Measurements from ENCODE around the gene PARP11.

Gene PARP11

DNA sequence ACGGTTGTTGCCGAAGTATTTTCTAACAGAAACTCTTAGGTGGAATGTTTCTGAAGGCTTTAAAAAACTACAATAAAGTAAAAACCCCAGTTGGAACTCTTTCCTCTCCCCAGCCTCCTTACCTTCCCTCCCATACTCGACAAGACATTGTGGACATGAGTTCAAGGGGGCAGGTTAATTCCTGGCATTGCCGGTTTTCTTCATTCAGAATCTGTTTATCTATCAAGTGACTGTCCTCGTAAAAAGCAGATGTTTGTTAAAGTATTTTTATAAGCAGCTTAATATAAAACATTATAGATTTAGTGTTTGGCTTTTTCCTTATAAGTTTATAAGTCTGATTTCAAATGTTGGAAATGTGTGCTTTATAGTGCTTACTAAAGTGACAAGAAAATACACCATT is 30.7 kb downstream of the PARP11 start:
- TF ChIP-seq POLR2AphosphoS5 (IDR thresholded peaks at IDR 0.05; ENCODE audit: low read depth, low read length): no peak

DNA sequence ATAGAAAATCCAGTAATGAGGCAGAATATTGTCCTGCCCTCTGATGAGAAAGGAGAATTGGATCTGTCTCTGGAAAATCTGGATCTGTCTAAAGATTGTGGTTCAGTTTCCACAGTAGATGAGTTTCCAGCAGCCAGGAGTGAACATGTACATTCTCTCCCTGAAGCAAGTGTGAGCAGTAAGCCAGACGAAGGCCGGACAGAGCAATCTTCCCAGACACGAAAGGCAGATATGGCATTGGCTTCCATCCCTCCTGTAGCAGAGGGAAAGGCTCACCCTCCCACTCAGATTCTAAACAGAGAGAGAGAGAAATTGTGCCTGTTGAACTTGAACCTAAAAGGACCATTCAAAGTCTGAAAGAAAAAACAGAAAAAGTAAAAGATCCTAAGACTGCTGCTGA is 31.4 kb downstream of the PARP11 start:
- TF ChIP-seq POLR2AphosphoS5 (IDR thresholded peaks at IDR 0.05; ENCODE audit: low read depth, low read length): no peak
- no peak for TF ChIP-seq SIN3A (IDR thresholded peaks at IDR 0.05; ENCODE audit: borderline replicate concordance, insufficient read depth, low read length)
- no peak for TF ChIP-seq TAF1 (IDR thresholded peaks at IDR 0.05; ENCODE audit: borderline replicate concordance, insufficient read depth, low read length)
- no peak for TF ChIP-seq FOXP2 (optimal IDR thresholded peaks at IDR 0.05; ENCODE audit: borderline replicate concordance, extremely low read depth, extremely low read length, insufficient read depth)
- TF ChIP-seq, protein P1, sequence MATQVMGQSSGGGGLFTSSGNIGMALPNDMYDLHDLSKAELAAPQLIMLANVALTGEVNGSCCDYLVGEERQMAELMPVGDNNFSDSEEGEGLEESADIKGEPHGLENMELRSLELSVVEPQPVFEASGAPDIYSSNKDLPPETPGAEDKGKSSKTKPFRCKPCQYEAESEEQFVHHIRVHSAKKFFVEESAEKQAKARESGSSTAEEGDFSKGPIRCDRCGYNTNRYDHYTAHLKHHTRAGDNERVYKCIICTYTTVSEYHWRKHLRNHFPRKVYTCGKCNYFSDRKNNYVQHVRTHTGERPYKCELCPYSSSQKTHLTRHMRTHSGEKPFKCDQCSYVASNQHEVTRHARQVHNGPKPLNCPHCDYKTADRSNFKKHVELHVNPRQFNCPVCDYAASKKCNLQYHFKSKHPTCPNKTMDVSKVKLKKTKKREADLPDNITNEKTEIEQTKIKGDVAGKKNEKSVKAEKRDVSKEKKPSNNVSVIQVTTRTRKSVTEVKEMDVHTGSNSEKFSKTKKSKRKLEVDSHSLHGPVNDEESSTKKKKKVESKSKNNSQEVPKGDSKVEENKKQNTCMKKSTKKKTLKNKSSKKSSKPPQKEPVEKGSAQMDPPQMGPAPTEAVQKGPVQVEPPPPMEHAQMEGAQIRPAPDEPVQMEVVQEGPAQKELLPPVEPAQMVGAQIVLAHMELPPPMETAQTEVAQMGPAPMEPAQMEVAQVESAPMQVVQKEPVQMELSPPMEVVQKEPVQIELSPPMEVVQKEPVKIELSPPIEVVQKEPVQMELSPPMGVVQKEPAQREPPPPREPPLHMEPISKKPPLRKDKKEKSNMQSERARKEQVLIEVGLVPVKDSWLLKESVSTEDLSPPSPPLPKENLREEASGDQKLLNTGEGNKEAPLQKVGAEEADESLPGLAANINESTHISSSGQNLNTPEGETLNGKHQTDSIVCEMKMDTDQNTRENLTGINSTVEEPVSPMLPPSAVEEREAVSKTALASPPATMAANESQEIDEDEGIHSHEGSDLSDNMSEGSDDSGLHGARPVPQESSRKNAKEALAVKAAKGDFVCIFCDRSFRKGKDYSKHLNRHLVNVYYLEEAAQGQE (IDR thresholded peaks at IDR 0.05; ENCODE audit: insufficient read depth in 1 of 2, low read depth in 2 of 2, low read length in 2 of 2): no peak

DNA sequence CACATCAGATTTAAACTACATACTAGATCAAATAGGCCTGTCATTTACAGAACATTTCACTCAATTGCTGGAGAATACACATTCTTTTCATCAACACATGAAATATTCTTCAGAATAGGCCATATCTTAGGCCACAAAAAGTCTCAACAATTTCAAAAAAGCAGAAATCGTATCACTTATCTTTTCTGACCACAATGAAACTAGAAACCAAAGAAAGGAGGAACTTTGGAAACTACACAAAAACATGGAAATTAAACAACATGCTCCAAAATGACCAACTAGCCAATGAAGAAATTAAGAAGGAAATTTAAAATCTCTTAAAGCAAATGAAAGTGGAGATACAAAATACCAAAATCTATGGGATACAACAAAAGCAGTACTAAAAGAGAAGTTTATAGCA is 35.1 kb downstream of the PARP11 start:
- TF ChIP-seq FOXP2 (optimal IDR thresholded peaks at IDR 0.05; ENCODE audit: borderline replicate concordance, extremely low read depth, extremely low read length, insufficient read depth): no peak
- TF ChIP-seq, protein P1 (IDR thresholded peaks at IDR 0.05; ENCODE audit: insufficient read depth in 1 of 2, low read depth in 2 of 2, low read length in 2 of 2): no peak
- TF ChIP-seq SIN3A (IDR thresholded peaks at IDR 0.05; ENCODE audit: borderline replicate concordance, insufficient read depth, low read length): no peak
- TF ChIP-seq TAF1 (IDR thresholded peaks at IDR 0.05; ENCODE audit: borderline replicate concordance, insufficient read depth, low read length): no peak
- no peak for TF ChIP-seq POLR2AphosphoS5 (IDR thresholded peaks at IDR 0.05; ENCODE audit: low read depth, low read length)

DNA sequence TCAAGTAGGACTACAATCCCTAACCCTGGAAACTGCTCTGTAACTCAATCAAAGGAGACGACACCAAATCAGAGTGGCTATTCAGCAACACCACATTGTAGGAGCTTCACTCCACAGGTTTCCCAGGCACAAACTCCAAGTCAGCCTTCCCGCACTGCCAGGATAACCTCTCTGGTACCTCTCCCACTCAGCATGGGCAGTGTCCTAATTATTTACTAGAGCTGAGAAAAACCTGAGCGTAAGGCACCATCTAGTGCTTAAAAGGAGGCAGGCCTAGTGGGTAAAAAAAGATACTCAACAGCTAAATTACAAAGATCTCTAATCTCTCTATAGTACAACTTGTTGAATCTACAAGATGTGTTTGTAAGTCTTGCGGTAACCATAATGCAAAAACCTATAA is 36.1 kb downstream of the PARP11 start:
- TF ChIP-seq FOXP2 (optimal IDR thresholded peaks at IDR 0.05; ENCODE audit: borderline replicate concordance, extremely low read depth, extremely low read length, insufficient read depth) (no peak), SIN3A (IDR thresholded peaks at IDR 0.05; ENCODE audit: borderline replicate concordance, insufficient read depth, low read length) (no peak), TAF1 (IDR thresholded peaks at IDR 0.05; ENCODE audit: borderline replicate concordance, insufficient read depth, low read length) (no peak), POLR2AphosphoS5 (IDR thresholded peaks at IDR 0.05; ENCODE audit: low read depth, low read length) (no peak)
- TF ChIP-seq, protein P1 (IDR thresholded peaks at IDR 0.05; ENCODE audit: insufficient read depth in 1 of 2, low read depth in 2 of 2, low read length in 2 of 2): no peak

DNA sequence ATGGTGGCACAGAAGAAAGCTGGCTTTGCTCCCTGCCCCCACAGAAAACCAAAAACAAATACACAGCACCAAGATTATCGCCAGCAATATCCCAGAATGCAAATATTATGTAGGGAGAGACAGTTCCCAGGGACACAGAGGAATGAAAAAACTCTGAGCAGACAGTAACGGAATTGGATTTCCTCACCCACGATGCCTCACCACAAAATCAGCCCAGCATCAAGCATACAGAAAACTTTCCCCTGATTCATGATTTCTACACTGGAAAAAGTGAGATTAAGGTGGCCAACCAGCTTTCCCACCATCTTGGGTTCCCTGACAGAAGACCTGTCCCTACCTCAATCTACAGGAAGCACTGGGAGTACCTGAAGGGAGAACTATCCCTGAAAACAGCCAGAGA is 36.6 kb downstream of the PARP11 start:
- TF ChIP-seq, protein P1 (IDR thresholded peaks at IDR 0.05; ENCODE audit: insufficient read depth in 1 of 2, low read depth in 2 of 2, low read length in 2 of 2): no peak
- no peak for TF ChIP-seq FOXP2 (optimal IDR thresholded peaks at IDR 0.05; ENCODE audit: borderline replicate concordance, extremely low read depth, extremely low read length, insufficient read depth)
- TF ChIP-seq SIN3A (IDR thresholded peaks at IDR 0.05; ENCODE audit: borderline replicate concordance, insufficient read depth, low read length): no peak
- no peak for TF ChIP-seq TAF1 (IDR thresholded peaks at IDR 0.05; ENCODE audit: borderline replicate concordance, insufficient read depth, low read length)
- no peak for TF ChIP-seq POLR2AphosphoS5 (IDR thresholded peaks at IDR 0.05; ENCODE audit: low read depth, low read length)
